Stimulated activated effector memory CD8-positive, alpha-beta T cell treated with anti-CD3 and anti-CD28 coated beads, Interleukin-12 subunit alpha, Interleukin-12 subunit beta, amount 100 ng/mL, for 72 hours (primary cell): ENCODE data around the gene NOL7.

Experiments used
- ATAC-seq: fragments of 150-1000 bp; cut with Tn5 transposase; 2 replicates; pipeline ENCODE4 v1.10.0; 2021
- DNase-seq, 2 donors: peaks; one replicate each; pipeline ENCODE4 v3.0.0; 2021 to 2022; ENCODE audit warnings: low spot score in 2 of 2
- H3K27ac Mint-ChIP-seq: one replicate; pipeline ENCODE4 v1.8.0; 2022; ENCODE audit warnings: mild to moderate bottlenecking, mixed read lengths
- H3K36me3 Mint-ChIP-seq: one replicate; pipeline ENCODE4 v1.8.0; 2022; ENCODE audit warnings: mild to moderate bottlenecking, mixed read lengths
- H3K4me1 Mint-ChIP-seq: one replicate; pipeline ENCODE4 v1.8.0; 2022; ENCODE audit warnings: mixed read lengths
- H3K4me3 Mint-ChIP-seq: one replicate; pipeline ENCODE4 v1.8.0; 2022; ENCODE audit warnings: mild to moderate bottlenecking, mixed read lengths
- H3K9me3 Mint-ChIP-seq: one replicate; pipeline ENCODE4 v1.8.0; 2022; ENCODE audit warnings: mixed read lengths

Gene NOL7

DNA sequence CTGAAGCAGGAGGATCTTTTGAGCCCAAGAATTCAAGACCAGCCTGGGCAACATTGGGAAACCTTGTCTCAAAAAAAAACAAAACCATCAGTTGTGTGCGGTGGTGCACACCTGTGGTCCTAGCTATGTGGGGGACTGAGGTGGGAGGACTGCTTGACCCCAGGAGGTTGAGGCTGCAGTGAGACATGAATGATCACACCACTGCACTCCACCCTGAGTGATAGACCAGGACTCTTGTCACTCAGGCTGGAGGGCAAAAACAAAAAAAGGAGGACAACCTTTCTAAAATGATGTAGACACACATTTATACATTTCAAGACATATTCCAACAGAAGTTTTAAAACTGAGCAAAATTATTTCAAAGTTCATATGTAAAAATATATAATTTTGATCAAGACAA, 45.1 kb downstream of the NOL7 start:
- no peak for ATAC-seq
- Mint-ChIP-seq H3K27ac (no peak overlapping the region), H3K4me1 (peaks cover 61% of the 10 kb centered on the region), H3K4me3 (no peak overlapping the region), H3K9me3 (no peaks in the 10 kb centered on the region), H3K36me3 (peaks cover 15% of the 10 kb centered on the region)
- no peak for DNase-seq

DNA sequence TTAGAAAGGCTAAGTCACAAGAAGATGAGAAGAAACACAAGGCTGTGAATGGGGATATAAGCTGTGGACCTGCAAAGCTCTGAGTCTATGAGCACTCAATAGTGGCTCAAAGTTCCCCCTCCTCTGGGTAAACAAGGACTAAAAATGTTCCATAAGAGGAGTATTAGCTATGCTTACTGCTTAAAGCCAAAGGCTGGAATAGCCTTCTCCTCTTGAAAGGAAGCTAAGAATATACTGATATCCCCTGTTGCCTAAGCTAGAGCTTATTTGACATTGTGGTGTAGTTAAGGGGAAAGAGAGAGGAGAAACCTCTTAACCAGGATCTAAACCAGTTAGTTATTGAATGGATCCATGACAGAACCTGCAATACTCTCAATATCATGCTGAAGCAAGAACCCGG, 45.8 kb downstream of the NOL7 start:
- ATAC-seq (no peak), DNase-seq (no peak)
- Mint-ChIP-seq H3K4me3 (no peak overlapping the region), H3K4me1 (peaks cover 67% of the 10 kb centered on the region), H3K27ac (peak overlapping the region; percentile 24), H3K9me3 (no peaks in the 10 kb centered on the region), H3K36me3 (peaks cover 12% of the 10 kb centered on the region)

DNA sequence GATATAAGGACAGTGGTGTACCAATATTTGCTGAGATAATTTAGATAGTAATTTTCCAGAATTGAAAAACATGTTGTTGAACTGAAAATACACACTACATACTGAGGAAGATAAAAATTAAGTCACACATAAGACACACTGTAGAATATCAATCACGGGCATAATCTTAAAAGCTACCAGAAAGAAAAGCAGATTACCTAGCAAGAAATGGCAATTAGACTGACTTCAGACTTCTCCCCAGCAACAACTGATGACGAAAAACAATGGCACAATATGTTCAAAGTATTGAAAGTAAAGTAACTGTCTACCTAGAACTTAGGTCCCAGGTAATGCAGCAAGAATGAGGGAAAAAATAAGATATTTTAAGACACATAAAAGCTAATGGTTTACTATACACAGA, 46.5 kb downstream of the NOL7 start:
- no peak overlapping the region for H3K4me3 Mint-ChIP-seq
- no peak for ATAC-seq
- no peaks in the 10 kb centered on the region for H3K9me3 Mint-ChIP-seq
- peaks cover 8% of the 10 kb centered on the region for H3K36me3 Mint-ChIP-seq
- DNase-seq, result no peak
- H3K4me1 Mint-ChIP-seq, result peaks cover 75% of the 10 kb centered on the region
- no peak overlapping the region for H3K27ac Mint-ChIP-seq

DNA sequence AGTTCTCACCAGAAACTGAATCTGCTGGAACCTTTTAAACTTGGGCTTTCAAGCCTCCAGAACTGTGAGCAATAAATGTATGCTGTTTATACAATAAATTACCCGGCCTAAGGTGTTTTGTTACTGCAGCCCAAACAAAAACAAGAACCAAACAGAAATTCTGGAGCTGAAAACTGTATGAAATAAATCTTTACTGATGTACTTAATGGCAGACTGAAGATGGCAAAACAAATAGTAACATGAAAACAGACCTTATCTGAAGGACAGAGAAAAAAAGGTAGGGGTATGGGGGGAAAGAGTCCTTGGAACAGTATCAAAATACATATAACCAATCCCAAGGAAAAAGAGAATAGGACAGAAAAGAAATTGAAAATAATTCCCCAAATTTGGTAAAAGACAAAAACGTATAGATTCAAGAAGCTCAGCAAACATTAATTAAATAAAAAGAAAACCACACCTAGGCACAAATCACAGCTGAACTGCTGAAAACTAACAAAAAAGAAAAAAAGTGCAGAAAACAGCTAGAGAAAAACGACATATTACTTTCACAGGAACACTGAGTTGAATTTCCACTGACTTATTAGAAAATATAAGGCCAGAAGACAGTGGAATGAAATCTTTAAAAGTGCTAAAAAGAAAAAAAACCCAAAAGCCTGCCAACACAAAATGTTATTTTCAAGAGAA, 47.7 kb downstream of the NOL7 start:
- no peak for ATAC-seq
- peaks cover 6% of the 10 kb centered on the region for H3K36me3 Mint-ChIP-seq
- peak overlapping the region; percentile 36 for H3K4me3 Mint-ChIP-seq
- peaks cover 86% of the 10 kb centered on the region for H3K4me1 Mint-ChIP-seq
- no peak for DNase-seq
- peak overlapping the region; percentile 69 for H3K27ac Mint-ChIP-seq
- H3K9me3 Mint-ChIP-seq, result no peaks in the 10 kb centered on the region

DNA sequence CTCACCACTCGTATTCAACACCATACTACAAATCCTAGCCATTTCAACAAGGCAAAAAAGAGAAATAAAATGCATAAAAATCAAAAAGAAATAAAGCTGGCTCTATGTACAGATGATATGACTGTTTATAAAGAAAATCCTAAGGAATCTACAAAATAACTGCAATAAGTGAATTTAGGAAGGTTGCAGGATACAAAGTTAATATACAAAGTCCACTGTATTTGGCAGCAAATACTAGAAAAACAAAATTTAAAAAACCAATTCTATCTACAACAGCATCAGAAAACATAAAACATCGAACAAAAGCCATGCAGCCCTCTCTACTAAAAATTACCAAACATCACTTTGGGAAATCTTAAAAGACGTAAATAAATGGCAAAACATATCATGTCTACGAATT, 48.9 kb downstream of the NOL7 start:
- peaks cover 6% of the 10 kb centered on the region for H3K36me3 Mint-ChIP-seq
- no peak for DNase-seq
- H3K27ac Mint-ChIP-seq, result no peak overlapping the region
- H3K4me1 Mint-ChIP-seq, result peaks cover 98% of the 10 kb centered on the region
- no peak for ATAC-seq
- no peaks in the 10 kb centered on the region for H3K9me3 Mint-ChIP-seq
- H3K4me3 Mint-ChIP-seq, result peak overlapping the region; percentile 36

DNA sequence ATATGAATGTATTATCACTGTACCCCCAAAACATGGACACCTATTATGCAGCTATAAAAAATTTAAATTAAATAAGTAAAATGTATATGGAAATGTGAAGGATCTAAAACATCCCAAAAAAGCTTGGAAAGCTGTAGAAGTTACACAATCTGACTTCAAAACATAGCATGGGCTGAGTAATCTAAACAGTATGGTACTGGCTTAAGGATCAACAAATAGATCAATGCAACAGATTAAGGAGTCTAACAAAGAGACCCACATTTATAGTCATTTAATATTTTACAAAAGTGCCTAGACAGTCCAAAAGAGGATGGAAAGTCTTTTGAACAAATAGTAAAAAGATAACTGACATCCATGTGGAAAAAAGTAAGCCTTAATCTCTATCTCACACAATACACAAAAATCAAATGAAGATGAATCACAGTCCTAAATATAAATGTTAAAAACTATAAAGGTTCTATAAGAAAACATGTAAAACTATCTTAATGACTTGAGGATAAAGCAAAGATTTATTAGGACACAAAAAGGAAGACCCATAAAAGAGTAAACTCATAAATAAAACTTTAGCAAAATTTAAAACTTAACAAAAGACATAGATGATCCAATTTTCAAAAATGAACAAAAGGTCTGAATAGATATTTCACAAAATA, 49.7 kb downstream of the NOL7 start:
- no peak overlapping the region for H3K27ac Mint-ChIP-seq

DNA sequence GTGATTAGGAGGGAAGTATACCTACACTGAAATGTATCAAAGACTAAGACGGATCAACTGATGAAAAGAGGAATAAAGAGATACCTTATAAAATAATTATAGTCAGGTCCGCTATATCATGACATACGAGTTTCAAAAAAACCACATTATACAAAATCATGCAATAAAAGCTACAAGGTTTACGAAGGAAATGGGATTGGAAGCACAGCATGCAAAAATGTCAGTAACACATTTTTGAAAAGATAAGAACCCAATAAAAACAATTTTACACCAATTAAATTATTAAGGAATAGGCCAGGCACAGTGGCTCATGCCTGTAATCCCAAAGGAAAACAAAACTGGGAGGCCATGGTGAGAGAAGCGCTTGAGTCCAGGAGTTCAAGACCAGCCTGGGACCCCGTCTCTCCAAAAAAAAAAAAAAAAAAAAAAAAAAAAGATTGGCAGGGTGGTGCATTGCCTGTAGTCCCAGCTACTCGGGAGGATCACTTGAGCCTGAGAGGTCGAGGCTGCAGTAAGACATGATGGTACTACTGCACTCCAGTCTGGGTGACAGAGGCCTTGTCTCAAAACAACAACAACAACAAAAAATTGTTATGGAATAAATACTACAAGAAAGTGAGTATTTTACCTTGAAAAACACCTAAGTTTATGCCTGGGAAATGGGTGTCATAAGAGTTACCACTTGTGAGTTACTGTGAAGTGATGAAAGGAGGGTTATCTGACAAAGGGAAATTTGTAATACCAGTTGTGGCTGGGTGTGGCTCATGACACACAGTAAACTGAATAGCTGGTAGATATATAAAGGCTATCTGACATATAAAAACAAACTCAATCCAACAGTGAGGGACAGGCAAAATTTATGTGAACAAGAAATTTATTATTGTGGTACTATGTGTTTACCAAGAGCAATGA, 51.3 kb downstream of the NOL7 start:
- no peak for DNase-seq
- Mint-ChIP-seq H3K36me3 (peaks cover 6% of the 10 kb centered on the region), H3K27ac (peak overlapping the region; percentile 79), H3K9me3 (no peaks in the 10 kb centered on the region), H3K4me1 (peaks cover 83% of the 10 kb centered on the region), H3K4me3 (no peak overlapping the region)
- peak; percentile 91 for ATAC-seq

More for the DNA sequence above, 49.7 kb downstream of the NOL7 start:
- peaks cover 6% of the 10 kb centered on the region for H3K36me3 Mint-ChIP-seq
- H3K9me3 Mint-ChIP-seq, result no peaks in the 10 kb centered on the region
- H3K4me3 Mint-ChIP-seq, result no peak overlapping the region
- H3K4me1 Mint-ChIP-seq, result peaks cover 98% of the 10 kb centered on the region
- no peak for ATAC-seq
- no peak for DNase-seq

DNA sequence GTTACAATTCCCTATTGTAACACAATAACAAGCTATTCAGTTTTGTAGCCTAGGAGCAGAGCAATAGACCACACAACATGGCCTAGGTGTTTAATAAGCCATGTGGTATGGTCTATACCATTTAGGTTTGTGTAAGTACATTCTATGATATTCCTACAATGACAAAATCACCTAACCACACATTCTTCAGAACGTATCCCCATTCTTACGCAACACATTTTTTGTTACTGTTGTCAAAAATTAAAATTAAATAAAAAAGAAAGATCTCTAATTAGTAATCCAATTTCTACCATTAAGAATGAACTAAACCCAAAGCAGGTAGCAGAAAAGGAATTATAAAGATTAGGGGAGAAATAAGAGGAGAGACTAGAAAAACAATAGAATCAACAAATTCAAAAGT, 52.5 kb downstream of the NOL7 start:
- no peak for ATAC-seq
- H3K36me3 Mint-ChIP-seq, result peaks cover 6% of the 10 kb centered on the region
- H3K9me3 Mint-ChIP-seq, result no peaks in the 10 kb centered on the region
- H3K4me1 Mint-ChIP-seq, result peaks cover 83% of the 10 kb centered on the region
- H3K4me3 Mint-ChIP-seq, result peak overlapping the region; percentile 48
- peak overlapping the region; percentile 79 for H3K27ac Mint-ChIP-seq
- DNase-seq, result no peak

DNA sequence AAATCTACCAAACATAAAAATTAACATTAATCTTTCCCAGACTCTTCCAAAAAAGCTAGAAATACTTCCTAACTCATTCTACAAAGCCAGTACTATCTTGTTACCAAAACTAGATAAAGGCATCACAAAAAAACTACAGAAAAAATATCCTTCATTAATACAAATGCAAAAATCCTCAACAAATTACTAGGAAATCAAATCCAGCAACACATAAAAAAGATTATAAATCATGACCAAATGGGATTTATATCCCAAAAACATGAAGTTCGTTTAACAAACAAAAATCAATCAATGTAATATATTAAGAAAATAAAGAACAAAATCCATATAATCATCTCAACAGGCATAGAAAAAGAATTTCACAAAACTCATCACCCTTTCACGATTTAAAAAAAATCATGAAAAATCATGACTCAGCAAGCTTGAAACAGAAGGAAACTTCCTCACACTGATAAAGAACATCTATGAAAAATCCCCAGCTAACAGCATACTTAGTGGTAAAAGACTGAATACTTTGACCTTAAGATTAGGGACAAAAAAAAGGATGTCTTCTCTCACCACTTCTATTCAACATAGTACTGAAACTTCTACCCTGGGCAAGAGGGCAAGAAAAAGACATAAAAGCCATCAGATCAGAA, 53.3 kb downstream of the NOL7 start:
- Mint-ChIP-seq H3K9me3 (no peaks in the 10 kb centered on the region), H3K4me1 (peaks cover 83% of the 10 kb centered on the region), H3K4me3 (peak overlapping the region; percentile 48), H3K36me3 (peaks cover 6% of the 10 kb centered on the region), H3K27ac (peak overlapping the region; percentile 79)
- peak; percentile 95 for ATAC-seq
- no peak for DNase-seq

DNA sequence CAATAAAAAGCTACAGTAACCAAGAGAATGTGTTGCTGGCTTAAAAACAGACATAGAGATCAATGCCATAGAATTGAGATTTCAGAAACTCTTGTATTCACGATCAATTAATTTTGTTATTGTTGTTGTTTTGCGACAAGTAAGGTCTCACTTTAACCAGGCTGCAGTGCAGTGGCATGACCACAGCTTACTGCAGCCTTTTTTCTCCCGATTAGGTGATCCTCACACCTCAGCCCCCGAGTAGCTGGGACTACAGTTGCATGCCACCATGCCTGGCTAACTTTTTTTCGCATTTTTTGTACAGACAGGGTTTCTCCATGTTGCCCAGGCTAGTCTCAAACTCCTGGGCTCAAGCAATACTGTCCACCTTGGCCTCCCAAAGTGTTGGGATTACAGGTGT, 54.3 kb downstream of the NOL7 start:
- peaks cover 81% of the 10 kb centered on the region for H3K4me1 Mint-ChIP-seq
- H3K27ac Mint-ChIP-seq, result peak overlapping the region; percentile 79
- peak overlapping the region; percentile 48 for H3K4me3 Mint-ChIP-seq
- peaks cover 6% of the 10 kb centered on the region for H3K36me3 Mint-ChIP-seq
- H3K9me3 Mint-ChIP-seq, result no peaks in the 10 kb centered on the region
- ATAC-seq, result no peak
- DNase-seq, result no peak
